ENCODE results near the gene TMEM260. TPM values are rescaled to one million over a fixed set of nuclear protein-coding genes. Genes with fewer than 3 reads are reported as not detected.

The TMEM260 gene
- total RNA-seq, 1 donor from 2014 or later, result 32.6 TPM

DNA sequence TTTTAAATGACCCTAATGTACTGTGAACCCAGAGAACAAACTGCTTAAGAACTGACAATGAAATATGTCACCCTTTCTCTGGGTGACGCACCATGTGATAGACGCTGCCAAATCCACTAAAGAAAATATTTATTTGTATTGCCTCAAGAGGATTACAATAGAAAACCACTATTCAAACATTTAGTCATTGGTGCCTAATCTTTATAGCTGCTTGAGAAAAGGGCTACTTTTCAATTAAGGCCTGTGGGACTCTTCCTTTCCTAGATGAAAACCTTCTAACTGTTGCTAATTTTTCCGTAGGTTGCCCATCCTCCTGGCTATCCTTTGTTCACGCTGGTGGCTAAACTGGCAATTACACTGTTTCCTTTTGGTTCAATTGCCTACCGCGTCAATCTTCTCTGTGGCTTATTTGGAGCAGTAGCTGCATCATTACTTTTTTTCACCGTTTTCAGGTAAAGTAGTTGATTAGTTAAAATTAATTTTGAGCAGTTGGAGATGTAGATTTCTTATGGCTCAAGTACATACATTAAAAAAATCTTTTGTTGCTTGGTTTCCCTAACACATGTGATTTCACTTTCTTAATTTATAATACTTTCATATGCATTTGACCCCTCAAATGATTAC is 6.0 kb downstream of the TMEM260 start:
- Histone ChIP-seq H3K27ac (no peak overlapping the region), H3K27me3 (no peaks in the 10 kb centered on the region), H3K36me3 (peaks cover 6 to 13% of the 10 kb centered on the region in 2 donors), H3K4me3 (no peak overlapping the region), H3K4me1 (peaks cover 0 to 13% of the 10 kb centered on the region in 2 donors), H3K9me3 (no peaks in the 10 kb centered on the region)
- no peak for DNase-seq (ENCODE audit: low spot score in 2 of 2)
- TF ChIP-seq, protein P1, sequence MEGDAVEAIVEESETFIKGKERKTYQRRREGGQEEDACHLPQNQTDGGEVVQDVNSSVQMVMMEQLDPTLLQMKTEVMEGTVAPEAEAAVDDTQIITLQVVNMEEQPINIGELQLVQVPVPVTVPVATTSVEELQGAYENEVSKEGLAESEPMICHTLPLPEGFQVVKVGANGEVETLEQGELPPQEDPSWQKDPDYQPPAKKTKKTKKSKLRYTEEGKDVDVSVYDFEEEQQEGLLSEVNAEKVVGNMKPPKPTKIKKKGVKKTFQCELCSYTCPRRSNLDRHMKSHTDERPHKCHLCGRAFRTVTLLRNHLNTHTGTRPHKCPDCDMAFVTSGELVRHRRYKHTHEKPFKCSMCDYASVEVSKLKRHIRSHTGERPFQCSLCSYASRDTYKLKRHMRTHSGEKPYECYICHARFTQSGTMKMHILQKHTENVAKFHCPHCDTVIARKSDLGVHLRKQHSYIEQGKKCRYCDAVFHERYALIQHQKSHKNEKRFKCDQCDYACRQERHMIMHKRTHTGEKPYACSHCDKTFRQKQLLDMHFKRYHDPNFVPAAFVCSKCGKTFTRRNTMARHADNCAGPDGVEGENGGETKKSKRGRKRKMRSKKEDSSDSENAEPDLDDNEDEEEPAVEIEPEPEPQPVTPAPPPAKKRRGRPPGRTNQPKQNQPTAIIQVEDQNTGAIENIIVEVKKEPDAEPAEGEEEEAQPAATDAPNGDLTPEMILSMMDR (IDR thresholded peaks at IDR 0.05), result no peak
- intact Hi-C loops (cut with DNase I), result no loop called here

DNA sequence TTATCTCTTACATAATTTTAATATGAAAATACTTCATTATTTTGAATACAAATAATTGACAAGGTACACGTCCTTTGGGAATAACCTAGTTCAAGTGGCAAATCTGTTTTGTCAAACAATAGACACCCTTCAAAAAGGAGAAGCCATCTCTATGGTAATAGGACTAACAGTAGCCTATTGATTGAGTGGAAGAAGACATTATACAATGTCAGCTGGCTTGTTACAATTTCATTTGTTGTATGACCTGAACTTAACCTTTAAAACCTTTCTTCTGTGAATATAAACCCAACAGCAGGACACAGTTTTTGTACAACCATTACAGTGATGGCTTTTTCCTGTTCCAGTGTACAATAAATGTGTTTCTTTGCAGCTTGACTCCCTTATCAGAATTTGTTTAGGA is 8.1 kb downstream of the TMEM260 start:
- H3K27ac ChIP-seq, result no peak overlapping the region
- intact Hi-C loops (cut with DNase I), result no loop called here
- H3K27me3 ChIP-seq, result no peaks in the 10 kb centered on the region
- DNase-seq (ENCODE audit: low spot score in 2 of 2), result no peak
- H3K36me3 ChIP-seq, result peaks cover 6 to 13% of the 10 kb centered on the region in 2 donors
- H3K4me3 ChIP-seq, result no peak overlapping the region
- H3K4me1 ChIP-seq, result no peaks in the 10 kb centered on the region
- no peaks in the 10 kb centered on the region for H3K9me3 ChIP-seq
- TF ChIP-seq, protein P1 (IDR thresholded peaks at IDR 0.05), result no peak

DNA sequence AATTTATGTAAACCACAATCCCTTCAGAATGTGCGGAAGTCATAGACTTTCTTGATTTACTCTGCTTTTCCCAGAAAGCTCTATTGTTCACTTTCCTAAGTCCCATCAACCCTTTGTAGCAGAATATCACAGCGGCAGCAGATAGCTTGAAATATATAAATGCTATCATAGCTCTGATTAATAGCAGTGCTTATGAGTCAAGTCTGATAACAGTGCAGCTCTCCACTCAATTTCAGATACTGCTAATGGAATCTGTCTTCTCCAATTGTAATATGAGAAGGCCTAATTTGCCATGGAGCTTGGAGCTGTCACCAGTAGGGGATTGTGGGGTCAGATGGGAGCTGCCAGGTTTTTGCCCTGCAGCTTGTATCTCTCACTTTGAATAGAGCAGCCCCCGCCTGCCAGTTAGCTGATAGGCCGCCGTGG is 10.9 kb downstream of the TMEM260 start:
- TF ChIP-seq, protein P1 (IDR thresholded peaks at IDR 0.05), result no peak
- no peaks in the 10 kb centered on the region for H3K27me3 ChIP-seq
- H3K9me3 ChIP-seq, result no peaks in the 10 kb centered on the region
- no peak overlapping the region for H3K4me3 ChIP-seq
- intact Hi-C loops (cut with DNase I), result no loop called here
- no peak for DNase-seq (ENCODE audit: low spot score in 2 of 2)
- H3K36me3 ChIP-seq, result peaks cover 6 to 19% of the 10 kb centered on the region in 2 donors
- no peaks in the 10 kb centered on the region for H3K4me1 ChIP-seq
- H3K27ac ChIP-seq, result no peak overlapping the region

DNA sequence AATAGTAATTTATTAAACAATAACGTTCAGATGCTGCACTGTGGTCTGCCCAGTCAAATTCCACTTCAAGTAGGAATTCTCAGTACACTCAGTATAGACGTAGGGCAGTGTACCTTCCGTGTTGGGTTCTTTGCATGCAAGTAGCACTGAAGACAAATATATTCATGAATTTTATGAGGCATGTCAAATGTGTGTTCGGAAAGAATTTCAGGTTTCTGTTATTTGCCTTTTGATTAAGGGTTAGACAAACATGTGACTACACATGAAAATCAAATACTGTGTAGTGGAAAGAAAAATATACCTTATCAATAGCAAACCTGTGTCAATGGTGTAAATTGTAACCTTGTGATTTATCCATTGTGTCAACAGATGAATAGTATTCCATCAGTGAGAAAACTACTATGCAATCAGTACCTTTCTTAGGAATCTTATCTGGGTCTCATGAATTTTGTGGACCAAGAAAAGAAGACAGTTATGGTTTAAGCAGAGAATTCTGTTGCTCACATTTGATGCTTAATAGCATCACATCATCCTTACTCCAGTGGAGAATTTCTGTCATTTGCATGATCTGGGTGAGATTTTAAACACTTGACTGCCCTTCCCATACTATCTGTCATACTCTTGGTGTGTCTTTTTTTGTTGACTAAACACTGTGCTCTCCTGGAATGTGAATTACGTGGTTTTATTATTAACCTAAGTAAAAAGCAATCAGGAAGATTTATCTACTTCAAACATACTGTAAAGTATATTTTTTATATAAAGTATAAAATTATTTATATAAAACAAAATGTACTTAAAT is 13.3 kb downstream of the TMEM260 start:
- no peaks in the 10 kb centered on the region for H3K27me3 ChIP-seq
- no peak overlapping the region for H3K27ac ChIP-seq
- H3K4me1 ChIP-seq, result no peaks in the 10 kb centered on the region
- H3K4me3 ChIP-seq, result no peak overlapping the region
- no peaks in the 10 kb centered on the region for H3K9me3 ChIP-seq
- peaks cover 4 to 15% of the 10 kb centered on the region in 2 donors for H3K36me3 ChIP-seq
- intact Hi-C loops (cut with DNase I), result no loop called here
- no peak for DNase-seq (ENCODE audit: low spot score in 2 of 2)
- TF ChIP-seq, protein P1 (IDR thresholded peaks at IDR 0.05), result no peak

DNA sequence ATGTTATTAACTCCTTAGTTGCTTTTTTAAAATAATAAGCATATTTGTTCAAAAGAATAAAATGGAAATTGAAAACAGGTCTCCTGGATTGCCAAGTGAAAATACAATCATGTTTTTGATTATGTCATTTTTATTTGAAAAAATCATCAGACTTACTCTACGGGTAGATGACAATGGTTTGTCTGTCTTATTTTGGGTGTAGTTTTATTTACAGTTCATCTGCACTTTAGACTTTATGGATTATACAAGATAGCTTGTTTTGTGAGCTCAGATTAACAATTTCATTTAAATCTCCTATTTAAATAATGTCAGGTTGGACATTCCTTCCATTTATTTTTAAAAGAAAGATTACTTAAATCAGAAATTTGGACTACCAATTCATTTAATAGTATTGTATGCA is 14.8 kb downstream of the TMEM260 start:
- H3K27ac ChIP-seq, result no peak overlapping the region
- no peaks in the 10 kb centered on the region for H3K4me1 ChIP-seq
- peaks cover 4 to 15% of the 10 kb centered on the region in 2 donors for H3K36me3 ChIP-seq
- intact Hi-C loops (cut with DNase I), result no loop called here
- H3K4me3 ChIP-seq, result no peak overlapping the region
- H3K27me3 ChIP-seq, result no peaks in the 10 kb centered on the region
- DNase-seq (ENCODE audit: low spot score in 2 of 2), result no peak
- no peaks in the 10 kb centered on the region for H3K9me3 ChIP-seq
- TF ChIP-seq, protein P1 (IDR thresholded peaks at IDR 0.05), result no peak
